Transverse colon (tissue), 3 donors: Measurements from ENCODE around the gene MORN3.

Experiments used
- CTCF ChIP-seq, 5 experiments: fragments of 200-600 bp in 3 of 5; fragments of 450-650 bp in 2 of 5; sonication (generic) in 3 of 5; IDR thresholded peaks; 1 replicate in 2 of 5; 2 replicates in 3 of 5; pipeline ENCODE4 v1.5.1; 2016 to 2017; ENCODE audit warnings: antibody characterized with exemption in 5 of 5, inconsistent platforms in 3 of 5, mild to moderate bottlenecking in 2 of 5, moderate library complexity in 1 of 5
- EP300 ChIP-seq: sonication (generic); formaldehyde crosslinking; IDR thresholded peaks from one replicate; pipeline ENCODE4 v1.6.1; 2017; ENCODE audit warnings: antibody characterized with exemption, low read depth
- POLR2A ChIP-seq: fragments of 450-650 bp; IDR thresholded peaks from one replicate; pipeline ENCODE4 v1.6.1; 2016; ENCODE audit warnings: antibody characterized with exemption, mild to moderate bottlenecking, moderate library complexity

- TF ChIP-seq CTCF (IDR thresholded peaks at IDR 0.05) = no peak
- no peak for TF ChIP-seq EP300
- no peak for TF ChIP-seq POLR2A
Observed at GRCh38 chr12:121663610-121663929, 5.9 kb downstream of the MORN3 start.
